NCI-H2227 treated with DMSO at 0.1 percent for 48 hours (cell line): ENCODE measurements around the gene OR52N1.
A peak's percentile ranks its signal among the peaks of the same experiment; 100 is the strongest.

Source experiments
- DNase-seq: peaks from one replicate; lab custom pipeline; 2025; lab: John Stamatoyannopoulos, UW

The OR52N1 gene

GRCh38 chr11:5791165-5791564 is at the start of gene OR52N1:
Gene OR52N1, minus strand, starts transcription at chr11:5791265. Its CDS starts 2,449 bp downstream, at chr11:5788816.
- no peak for DNase-seq

GRCh38 chr11:5837695-5838094 is 46.6 kb upstream of the OR52N1 start:
- DNase-seq, result no peak

DNA sequence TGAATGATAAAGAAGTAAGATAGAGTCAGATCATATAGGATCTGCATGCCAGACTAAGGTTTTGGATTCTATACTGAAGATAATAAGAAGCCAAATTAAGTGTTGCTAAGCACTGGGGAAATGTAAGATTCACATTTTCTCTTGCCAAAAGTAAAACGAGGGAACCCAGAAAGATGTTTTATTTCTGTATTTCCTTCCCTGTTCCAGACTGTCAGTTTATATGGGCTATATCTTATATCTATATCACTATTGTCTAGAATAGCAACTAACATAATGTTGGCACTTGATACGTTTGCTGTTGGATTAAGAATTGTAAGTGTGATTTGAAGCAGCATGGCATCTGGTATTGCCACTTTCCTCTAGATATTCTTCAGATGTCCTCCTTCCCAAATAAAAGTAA is 42.4 kb upstream of the OR52N1 start:
- DNase-seq, result no peak

DNA sequence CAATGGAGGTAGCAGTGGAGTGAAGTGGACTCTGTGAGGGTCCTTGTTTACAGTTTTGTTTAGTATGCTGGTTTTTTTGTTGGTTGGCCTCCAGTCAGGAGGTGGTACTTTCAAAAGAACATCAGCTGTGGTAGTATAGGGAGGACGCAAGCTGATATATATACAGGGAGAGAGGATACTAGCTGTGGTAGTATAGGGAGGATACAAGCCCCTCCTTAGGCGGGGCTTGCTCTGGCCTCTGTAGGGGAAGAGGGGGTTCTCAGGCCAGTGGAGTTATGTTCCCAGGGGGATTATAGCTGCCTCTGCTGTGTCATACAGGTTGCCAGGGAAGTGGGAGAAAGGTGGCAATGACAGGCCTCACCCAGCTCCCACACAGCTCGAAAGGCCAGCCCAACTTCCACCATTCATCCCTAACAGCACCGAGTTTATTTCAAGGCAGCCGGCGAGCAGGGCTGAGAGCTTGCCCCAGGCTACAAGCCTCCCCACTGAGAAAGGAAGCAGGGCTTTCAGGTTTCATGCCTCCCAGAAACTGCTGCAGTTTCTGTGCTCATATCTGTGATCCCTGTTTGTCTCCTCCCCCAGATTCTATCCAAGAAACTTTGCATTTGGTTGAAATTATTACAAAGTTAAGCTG is 40.2 kb upstream of the OR52N1 start:
- DNase-seq, result no peak

DNA sequence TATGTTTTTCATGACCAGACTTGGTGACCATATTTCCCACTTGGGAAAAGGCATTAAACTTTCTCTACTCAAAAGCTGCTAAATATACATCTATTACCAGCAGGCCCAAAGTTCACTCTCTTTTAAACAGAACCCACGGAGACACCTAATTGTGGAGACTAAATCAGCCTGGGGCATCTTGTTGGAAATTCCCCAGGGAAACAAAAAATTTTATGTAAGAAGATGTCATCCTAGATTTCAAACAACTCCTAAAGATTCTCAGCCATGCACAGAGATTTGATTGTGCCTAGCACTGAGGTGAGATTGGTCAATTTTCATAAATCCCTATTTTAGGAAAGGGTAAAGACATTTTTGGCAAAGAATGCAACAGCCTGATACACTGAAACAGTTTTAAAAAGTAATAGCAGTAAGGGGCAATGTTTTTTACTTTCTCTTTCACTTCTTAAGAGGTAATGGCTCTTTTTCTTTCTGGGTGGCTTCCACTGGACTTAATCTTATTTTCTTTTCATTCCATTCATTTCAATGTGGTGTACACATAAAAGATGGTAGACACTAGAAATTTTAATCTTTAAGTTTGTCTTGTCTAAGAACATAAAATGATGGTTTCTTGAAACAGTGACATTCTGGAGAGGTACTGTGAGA is 27.3 kb upstream of the OR52N1 start:
- no peak for DNase-seq

GRCh38 chr11:5815534-5815933 is 24.5 kb upstream of the OR52N1 start:
- no peak for DNase-seq

DNA sequence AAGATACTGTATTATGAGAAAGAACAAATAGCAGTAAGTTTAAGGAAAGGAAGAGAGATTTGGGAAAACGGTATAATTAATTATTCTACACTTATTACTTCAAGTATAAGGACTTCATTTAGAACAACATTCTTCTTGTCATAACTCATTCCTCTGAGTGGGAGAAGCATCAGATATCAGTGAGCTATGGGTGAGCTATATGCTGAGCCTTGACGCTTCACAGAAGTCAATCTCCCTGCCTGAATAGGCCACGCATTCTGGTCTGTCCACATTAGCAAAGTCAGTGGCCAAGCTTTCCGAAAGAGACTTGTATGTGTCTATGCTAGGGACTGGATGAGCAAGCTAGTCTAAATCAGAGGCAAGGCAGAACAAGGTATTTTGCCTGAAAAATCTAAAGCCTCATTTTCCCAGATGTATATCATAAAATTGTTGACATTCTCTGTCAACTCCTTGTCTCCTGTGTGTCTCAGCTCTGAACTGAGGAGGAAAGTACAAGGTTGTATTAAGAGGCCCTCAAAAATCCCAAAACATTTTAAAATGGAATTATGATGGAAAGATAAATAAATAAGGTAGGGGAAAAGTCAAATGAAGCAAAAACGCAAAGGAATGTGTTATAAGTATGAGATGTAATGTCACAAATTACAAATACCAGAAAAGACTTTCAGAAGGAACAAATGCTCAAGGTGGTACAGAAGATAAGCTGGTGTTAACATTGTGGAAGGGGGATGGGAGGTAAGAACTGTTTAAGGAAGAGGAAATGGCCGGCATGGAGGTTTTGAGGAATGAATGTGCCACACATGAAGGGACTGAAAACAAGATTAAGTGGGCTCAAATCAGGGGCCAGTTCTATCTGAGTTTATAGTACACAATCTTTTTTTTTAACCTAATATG is 19.1 kb upstream of the OR52N1 start:
- DNase-seq, result no peak

- DNase-seq, result no peak
Observed at GRCh38 chr11:5809122-5809519, 18.1 kb upstream of the OR52N1 start.

DNA sequence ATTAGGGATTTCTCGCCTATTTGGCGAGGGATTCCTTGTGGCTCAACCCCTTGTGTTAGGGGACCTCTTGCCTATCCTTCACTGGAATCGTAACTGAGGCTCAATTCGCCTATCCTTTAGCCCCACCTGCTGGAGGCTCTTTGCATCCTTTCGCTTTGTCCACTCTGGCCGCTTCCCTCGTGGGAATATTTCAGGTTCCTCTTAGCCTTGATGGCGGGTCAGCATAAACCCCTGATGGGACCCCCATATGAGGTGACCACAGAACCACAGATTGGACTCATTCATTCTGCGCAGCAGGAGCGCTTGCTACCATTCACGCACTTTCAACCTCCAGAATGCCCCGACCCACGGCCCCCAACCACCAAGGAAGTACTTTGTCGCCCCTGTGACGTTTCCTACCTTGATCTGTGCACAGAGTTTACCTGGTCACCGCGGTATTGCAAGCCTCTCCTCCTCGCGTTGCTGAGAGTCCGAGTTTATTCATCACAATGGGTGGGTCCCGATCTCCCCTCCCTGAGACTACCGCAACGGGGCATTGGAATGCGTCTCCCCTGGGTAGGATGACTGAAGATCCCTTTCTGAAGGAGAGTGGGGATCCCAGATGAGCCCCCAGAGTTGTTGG is 17.5 kb upstream of the OR52N1 start, which contains the start of gene OR52N2:
Gene OR52N2 (plus strand): TSS at position 425 of the 622 bp plus-strand sequence. CDS start 11,412 bp downstream, outside the sequence.
- DNase-seq, result peak; percentile 18

- no peak for DNase-seq
Observed at GRCh38 chr11:5807580-5807979, 16.5 kb upstream of the OR52N1 start.

DNA sequence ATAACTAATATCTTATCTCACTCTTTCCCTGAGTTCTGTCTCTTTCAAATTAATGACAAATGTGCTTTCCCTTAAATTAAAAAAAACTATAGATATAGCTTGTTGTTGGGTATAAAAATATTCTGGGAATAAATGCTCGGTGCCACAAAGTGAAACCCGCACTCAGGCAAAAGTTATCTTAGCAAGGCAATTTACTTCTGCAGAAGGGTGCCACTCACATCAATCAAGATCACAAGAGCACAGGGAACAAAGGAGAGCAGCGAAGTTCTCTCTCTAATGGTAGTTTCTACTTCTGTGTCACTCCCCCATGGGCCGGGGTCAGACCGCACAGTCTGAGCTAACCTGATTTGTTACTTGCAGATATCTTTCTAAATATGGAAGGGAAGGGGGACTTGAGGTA is 12.9 kb upstream of the OR52N1 start:
- no peak for DNase-seq

DNA sequence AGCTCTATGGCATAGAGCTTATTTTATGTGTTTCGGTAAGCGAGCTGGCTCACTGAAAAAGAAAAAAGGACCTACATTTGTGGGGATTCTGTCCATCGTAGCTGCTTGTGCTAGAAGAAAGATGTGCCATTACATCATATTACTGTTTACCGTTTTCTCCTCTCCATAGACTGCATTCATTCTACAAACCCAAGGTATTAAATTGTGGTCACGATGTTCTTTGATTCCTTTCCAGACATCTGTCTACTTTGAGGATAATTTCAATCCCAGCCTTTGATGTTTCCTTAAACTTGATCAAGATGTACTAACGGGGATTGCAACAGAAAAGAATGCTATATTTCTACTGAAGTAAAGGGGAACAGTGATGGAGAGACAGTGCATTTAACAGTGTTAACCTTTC is 5.5 kb upstream of the OR52N1 start:
- no peak for DNase-seq

- DNase-seq, result no peak
Observed at GRCh38 chr11:5783255-5783654, 7.8 kb downstream of the OR52N1 start, which contains the start of gene OR52N5. Gene OR52N5, minus strand, starts transcription at chr11:5783355. Its CDS starts 4,721 bp downstream, at chr11:5778634.

DNA sequence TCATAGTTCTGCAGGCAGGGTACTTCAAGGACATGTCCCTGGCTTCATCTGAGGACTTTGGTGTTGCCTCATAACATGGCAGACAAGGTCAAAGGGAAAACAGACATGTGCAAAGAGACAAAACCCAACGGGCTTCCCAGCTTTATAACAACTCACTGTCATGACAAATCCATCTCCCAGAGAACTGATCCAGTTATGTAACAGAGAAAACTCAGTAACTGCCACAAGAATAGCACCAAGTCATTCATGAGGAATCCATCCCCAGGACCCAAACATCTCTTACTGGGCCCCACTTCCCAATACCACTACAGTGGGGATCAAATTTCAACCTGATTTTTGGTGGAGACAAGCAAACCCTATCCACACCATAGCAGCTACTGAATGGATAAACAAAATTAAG is 24.0 kb downstream of the OR52N1 start:
- DNase-seq, result no peak

- DNase-seq, result no peak
Observed at GRCh38 chr11:5753943-5754342, 37.1 kb downstream of the OR52N1 start, which contains the start of gene OR52N4. Gene OR52N4, plus strand, starts transcription at chr11:5754243. Its CDS starts 498 bp downstream, at chr11:5754741.

- no peak for DNase-seq
Observed at GRCh38 chr11:5749836-5750235, 41.2 kb downstream of the OR52N1 start.

DNA sequence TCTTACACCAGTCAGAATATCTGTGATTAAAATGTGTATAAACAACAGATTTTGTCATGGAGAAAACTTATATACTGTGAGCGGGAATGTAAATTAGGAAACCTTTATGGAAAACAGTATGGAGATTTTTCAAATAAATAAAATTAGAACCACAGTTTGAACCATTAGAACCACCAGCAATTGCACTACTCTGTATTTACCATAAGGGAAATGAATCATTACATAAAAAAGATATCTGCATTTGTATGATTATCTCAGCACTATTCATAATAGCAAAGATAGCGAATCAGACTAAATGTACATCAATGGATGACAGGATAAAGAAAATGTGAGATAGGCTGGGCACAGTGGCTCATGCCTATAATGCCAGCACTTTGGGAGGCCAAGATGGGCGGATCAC is 44.5 kb downstream of the OR52N1 start:
- no peak for DNase-seq

DNA sequence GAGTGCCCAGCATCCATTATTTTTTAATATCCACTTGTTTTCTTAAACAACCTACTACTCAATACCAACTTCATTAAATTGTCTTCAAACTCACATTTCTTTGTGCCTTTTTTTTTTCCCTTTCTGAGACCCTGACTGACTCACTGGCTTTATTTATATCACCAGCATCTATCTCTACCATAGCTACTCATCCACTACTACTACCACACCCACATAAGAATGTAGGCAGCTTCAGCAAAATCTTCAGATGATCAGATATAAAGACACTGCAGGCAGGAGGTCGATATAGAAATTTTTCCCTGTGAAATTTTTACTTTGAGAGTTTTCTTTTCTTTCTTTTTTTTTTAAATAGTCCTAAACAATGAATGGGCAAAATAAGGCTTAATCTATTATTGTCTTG is 52.6 kb downstream of the OR52N1 start:
- DNase-seq, result no peak

DNA sequence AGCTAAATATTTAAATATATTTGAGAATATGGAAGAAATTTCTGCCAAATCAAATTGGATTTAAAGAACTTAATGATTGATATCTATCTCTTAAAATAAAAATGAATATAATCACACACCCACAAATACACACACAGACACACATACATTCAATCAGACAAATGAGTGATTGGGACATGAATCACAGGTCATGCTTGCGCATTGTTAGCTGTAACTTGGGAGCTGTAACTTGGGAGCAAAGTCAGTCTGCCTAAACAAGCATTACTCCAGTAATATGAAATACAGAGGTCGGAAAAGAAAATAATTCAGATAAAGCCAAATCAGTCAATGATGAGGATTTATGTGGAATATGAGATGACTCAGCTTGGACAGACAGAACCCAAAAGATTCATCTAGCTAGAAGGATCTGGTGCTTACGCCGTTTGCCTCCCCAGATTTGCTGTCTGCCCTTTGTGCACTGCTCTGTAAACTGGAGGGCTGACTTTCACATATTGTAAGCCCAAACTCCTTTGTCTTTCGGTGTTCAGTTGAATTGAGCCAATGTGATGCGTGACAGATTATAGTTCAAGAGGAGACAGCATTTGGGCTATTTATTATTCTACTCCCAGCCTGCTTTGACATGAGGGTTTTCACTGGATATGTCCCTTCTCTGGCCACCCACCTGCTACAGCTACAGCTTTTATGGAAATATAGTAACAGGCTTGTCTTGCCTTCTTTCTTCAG is 53.2 kb downstream of the OR52N1 start:
- DNase-seq, result no peak

GRCh38 chr11:5737091-5737490 is 54.0 kb downstream of the OR52N1 start:
- DNase-seq, result no peak
